ENCODE results near the gene BANF2.

BANF2 gene

GRCh38 chr20:17671565-17671964 is 28.2 kb upstream of the BANF2 start:
- TF ChIP-seq POLR2A (IDR thresholded peaks at IDR 0.05; ENCODE audit: extremely low read depth, insufficient read length): no peak
- TF ChIP-seq CTCF (IDR thresholded peaks at IDR 0.05; ENCODE audit: low read depth, low read length): no peak
- no peak for TF ChIP-seq MYC (IDR thresholded peaks at IDR 0.05; ENCODE audit: low read depth, low read length)
- TF ChIP-seq MAX (IDR thresholded peaks at IDR 0.05; ENCODE audit: low read depth, low read length): no peak
- DNase-seq (ENCODE audit: low read depth): no peak
- H3K4me3 ChIP-seq (ENCODE audit: low read depth, low read length): no peak overlapping the region

- DNase-seq (ENCODE audit: low read depth): no peak
- TF ChIP-seq MYC (IDR thresholded peaks at IDR 0.05; ENCODE audit: low read depth, low read length) (no peak), CTCF (IDR thresholded peaks at IDR 0.05; ENCODE audit: low read depth, low read length) (no peak), MAX (IDR thresholded peaks at IDR 0.05; ENCODE audit: low read depth, low read length) (no peak), POLR2A (IDR thresholded peaks at IDR 0.05; ENCODE audit: extremely low read depth, insufficient read length) (no peak)
Measured at GRCh38 chr20:17673084-17673483, 26.7 kb upstream of the BANF2 start.

GRCh38 chr20:17674722-17675518 is 24.8 kb upstream of the BANF2 start:
- TF ChIP-seq POLR2A (IDR thresholded peaks at IDR 0.05; ENCODE audit: extremely low read depth, insufficient read length): no peak
- no peak for TF ChIP-seq MYC (IDR thresholded peaks at IDR 0.05; ENCODE audit: low read depth, low read length)
- no peak for TF ChIP-seq MAX (IDR thresholded peaks at IDR 0.05; ENCODE audit: low read depth, low read length)
- no peak for TF ChIP-seq CTCF (IDR thresholded peaks at IDR 0.05; ENCODE audit: low read depth, low read length)

More at GRCh38 chr20:17673084-17673483, 26.7 kb upstream of the BANF2 start:
- H3K4me3 ChIP-seq (ENCODE audit: low read depth, low read length): no peak overlapping the region

GRCh38 chr20:17675519-17676377 is 24.0 kb upstream of the BANF2 start:
- no peak overlapping the region for H3K4me3 ChIP-seq (ENCODE audit: low read depth, low read length)
- peak; percentile 33 for DNase-seq (ENCODE audit: low read depth)
- TF ChIP-seq CTCF (IDR thresholded peaks at IDR 0.05; ENCODE audit: low read depth, low read length): no peak
- no peak for TF ChIP-seq MAX (IDR thresholded peaks at IDR 0.05; ENCODE audit: low read depth, low read length)
- no peak for TF ChIP-seq MYC (IDR thresholded peaks at IDR 0.05; ENCODE audit: low read depth, low read length)
- no peak for TF ChIP-seq POLR2A (IDR thresholded peaks at IDR 0.05; ENCODE audit: extremely low read depth, insufficient read length)

More at GRCh38 chr20:17674722-17675518, 24.8 kb upstream of the BANF2 start:
- no peak for DNase-seq (ENCODE audit: low read depth)
- H3K4me3 ChIP-seq (ENCODE audit: low read depth, low read length): no peak overlapping the region

- TF ChIP-seq POLR2A (IDR thresholded peaks at IDR 0.05; ENCODE audit: extremely low read depth, insufficient read length) (no peak), CTCF (IDR thresholded peaks at IDR 0.05; ENCODE audit: low read depth, low read length) (no peak), MYC (IDR thresholded peaks at IDR 0.05; ENCODE audit: low read depth, low read length) (no peak), MAX (IDR thresholded peaks at IDR 0.05; ENCODE audit: low read depth, low read length) (no peak)
- no peak for DNase-seq (ENCODE audit: low read depth)
- H3K4me3 ChIP-seq (ENCODE audit: low read depth, low read length): no peak overlapping the region
Measured at GRCh38 chr20:17676378-17676759, 23.4 kb upstream of the BANF2 start.
